Measurements from ENCODE around the gene ACP2.

ACP2 gene

GRCh38 chr11:47268448-47269001 is 19.9 kb upstream of the ACP2 start:
- DNase-seq: no peak

GRCh38 chr11:47267876-47268275 is 19.3 kb upstream of the ACP2 start:
- no peak for DNase-seq

- DNase-seq: no peak
These were observed 15.9 kb upstream of the ACP2 start for GRCh38 chr11:47264521-47264920.

GRCh38 chr11:47264119-47264518 is 15.5 kb upstream of the ACP2 start:
- no peak for DNase-seq

- no peak for DNase-seq
These were observed 12.7 kb upstream of the ACP2 start for GRCh38 chr11:47261291-47261800.

- DNase-seq: no peak
These were observed 11.8 kb upstream of the ACP2 start for GRCh38 chr11:47260366-47260765.

GRCh38 chr11:47259232-47259977 is 10.8 kb upstream of the ACP2 start:
- no peak for DNase-seq

GRCh38 chr11:47258317-47258902 is 9.8 kb upstream of the ACP2 start:
- DNase-seq: no peak

GRCh38 chr11:47257517-47258316 is 9.1 kb upstream of the ACP2 start, which contains the start of gene NR1H3:
Gene NR1H3 (plus strand): TSS chr11:47257996. CDS start chr11:47259217, 1,221 bp downstream.
- DNase-seq: no peak

- DNase-seq: no peak
These were observed 8.5 kb upstream of the ACP2 start for GRCh38 chr11:47257177-47257516.

- DNase-seq: no peak
These were observed 7.8 kb upstream of the ACP2 start for GRCh38 chr11:47256374-47256773.

- no peak for DNase-seq
These were observed 5.8 kb upstream of the ACP2 start for GRCh38 chr11:47254386-47254785.

- DNase-seq: no peak
These were observed 5.0 kb upstream of the ACP2 start for GRCh38 chr11:47253660-47254059.

GRCh38 chr11:47251751-47252150 is 3.1 kb upstream of the ACP2 start:
- DNase-seq: no peak

GRCh38 chr11:47249378-47249715 is 733 bp upstream of the ACP2 start:
- DNase-seq: no peak

GRCh38 chr11:47248304-47248663 is 330 bp downstream of the ACP2 start:
- DNase-seq: no peak

GRCh38 chr11:47247502-47247901 is 1.1 kb downstream of the ACP2 start:
- DNase-seq: no peak

GRCh38 chr11:47245611-47246357 is 2.8 kb downstream of the ACP2 start:
- DNase-seq: no peak

GRCh38 chr11:47244448-47245350 is 3.9 kb downstream of the ACP2 start:
- DNase-seq: no peak

- no peak for DNase-seq
These were observed 5.2 kb downstream of the ACP2 start for GRCh38 chr11:47243454-47243853.

GRCh38 chr11:47242596-47243192 is 5.9 kb downstream of the ACP2 start:
- DNase-seq: no peak
